Left lung (tissue), 10 donors: ENCODE measurements around the gene SYAP1. TPM values are rescaled to one million over a fixed set of nuclear protein-coding genes. Genes with fewer than 3 reads are reported as not detected.
"Not testable (repeated sequence)": the region's sequence is repeated elsewhere in the genome, so short reads cannot be mapped to it uniquely, and the experiment has no call there.

Experiments used
- ATAC-seq: fragments of 200-7000 bp; cut with Tn5 transposase; one replicate; pipeline ENCODE4 v1.9.1; 2020; ENCODE audit warnings: moderate library complexity
- DNase-seq, 4 donors: peaks; one replicate each; pipeline ENCODE4 v3.0.0-alpha.2; 2013 to 2020
- H3K27ac ChIP-seq, 2 donors: fragments of 200-600 bp; sonication (generic) in 1 of 2; one replicate each; pipeline versions ENCODE4 v1.5.0 to v1.8.0; 2020 to 2021
- H3K27me3 ChIP-seq, 2 donors: fragments of 200-600 bp; sonication (generic) in 1 of 2; one replicate each; pipeline versions ENCODE4 v1.5.0 to v1.8.0; 2020 to 2021
- H3K36me3 ChIP-seq, 2 donors: fragments of 200-600 bp; sonication (generic) in 1 of 2; one replicate each; pipeline versions ENCODE4 v1.5.0 to v1.8.0; 2020 to 2021
- H3K4me1 ChIP-seq, 2 donors: fragments of 200-600 bp; one replicate each; pipeline ENCODE4 v1.8.0; 2021
- H3K4me3 ChIP-seq, 2 donors: fragments of 200-600 bp; sonication (generic) in 1 of 2; one replicate each; pipeline versions ENCODE4 v1.5.0 to v1.8.0; 2020 to 2021; ENCODE audit warnings: mild to moderate bottlenecking in 1 of 2
- H3K9me3 ChIP-seq, 2 donors: fragments of 200-600 bp; sonication (generic) in 1 of 2; one replicate each; pipeline versions ENCODE4 v1.5.0 to v1.8.0; 2020 to 2021
- CTCF ChIP-seq, 2 donors: fragments of 200-600 bp; sonication (generic) in 1 of 2; IDR thresholded peaks; one replicate each; pipeline versions ENCODE4 v1.5.0 to v1.8.0; 2021; ENCODE audit warnings: antibody characterized with exemption in 2 of 2
- intact Hi-C, 2 donors: fragments of 100-400 bp; cut with DNase I; formaldehyde crosslinking; loops; one replicate each; pipeline versions ENCODE4 v1.11.2 to v1.14.2; 2022
- polyA plus RNA-seq, 6 donors: library from polyadenylated mRNA; unstranded; fragments of 120-200 nt; gene quantifications; one replicate each; pipeline ENCODE4 v1.2.1, GENCODE V29; 2013; ENCODE audit not compliant: insufficient read length in 6 of 6
- total RNA-seq, 2 donors: library from RNA; stranded (reverse); fragmentation: NEBNext Ultra II Directional; extraction: Animal tissue kit (Norgen Biotek cat#: 25700); gene quantifications; one replicate each; pipeline ENCODE4 v1.2.1, GENCODE V29; 2021
- donor health status: DM: no; HTN: yes; CAD: no.
- donor health status: DM: no; HTN: no; CAD: no.

SYAP1 gene
- total and polyA plus RNA-seq, 8 donors = 17.9 to 36.9 (median 23.0) TPM

GRCh38 chrX:16722481-16722880, 3.1 kb downstream of the SYAP1 start:
- no peak for DNase-seq
- Histone ChIP-seq H3K4me1 (peaks cover 3 to 13% of the 10 kb centered on the region in 2 donors), H3K27me3 (no peaks in the 10 kb centered on the region), H3K4me3 (no peak overlapping the region), H3K36me3 (no peaks in the 10 kb centered on the region), H3K9me3 (no peaks in the 10 kb centered on the region), H3K27ac (no peak overlapping the region)
- intact Hi-C loops = no loop called here
- TF ChIP-seq CTCF (IDR thresholded peaks at IDR 0.05) = no peak
- ATAC-seq = no peak

GRCh38 chrX:16725072-16725471, 5.7 kb downstream of the SYAP1 start:
- DNase-seq = no peak
- Histone ChIP-seq H3K9me3 (no peaks in the 10 kb centered on the region), H3K36me3 (no peaks in the 10 kb centered on the region), H3K4me1 (peaks cover 3 to 13% of the 10 kb centered on the region in 2 donors), H3K4me3 (no peak overlapping the region), H3K27ac (no peak overlapping the region), H3K27me3 (no peaks in the 10 kb centered on the region)
- ATAC-seq = no peak
- TF ChIP-seq CTCF (IDR thresholded peaks at IDR 0.05) = no peak
- intact Hi-C loops = no loop called here

- H3K4me1 ChIP-seq, intact Hi-C loops, DNase-seq, H3K9me3 ChIP-seq, H3K27me3 ChIP-seq, H3K36me3 ChIP-seq, H3K27ac ChIP-seq, ATAC-seq, H3K4me3 ChIP-seq: not testable (repeated sequence)
These were observed 7.1 kb downstream of the SYAP1 start for GRCh38 chrX:16726347-16726988.

- Histone ChIP-seq H3K27ac (no peak overlapping the region), H3K27me3 (no peaks in the 10 kb centered on the region), H3K36me3 (no peaks in the 10 kb centered on the region), H3K9me3 (no peaks in the 10 kb centered on the region), H3K4me1 (peaks cover 0 to 3% of the 10 kb centered on the region in 2 donors), H3K4me3 (no peak overlapping the region)
- ATAC-seq = peak; percentile 27
- TF ChIP-seq CTCF (IDR thresholded peaks at IDR 0.05) = no peak
- intact Hi-C loops = no loop called here
- no peak for DNase-seq
These were observed 8.2 kb downstream of the SYAP1 start for GRCh38 chrX:16727637-16728036.

GRCh38 chrX:16730450-16730849, 11.0 kb downstream of the SYAP1 start:
- H3K27ac ChIP-seq = no peak overlapping the region
- peaks cover 0 to 1% of the 10 kb centered on the region in 2 donors for H3K36me3 ChIP-seq
- H3K9me3 ChIP-seq = no peaks in the 10 kb centered on the region
- intact Hi-C loops = no loop called here
- no peaks in the 10 kb centered on the region for H3K4me1 ChIP-seq
- ATAC-seq (no peak), DNase-seq (no peak)
- H3K4me3 ChIP-seq = no peak overlapping the region
- no peaks in the 10 kb centered on the region for H3K27me3 ChIP-seq
- TF ChIP-seq CTCF (IDR thresholded peaks at IDR 0.05) = no peak

- Histone ChIP-seq H3K36me3 (peaks cover 5 to 27% of the 10 kb centered on the region in 2 donors), H3K4me1 (no peaks in the 10 kb centered on the region), H3K27me3 (no peaks in the 10 kb centered on the region), H3K27ac (no peak overlapping the region), H3K4me3 (no peak overlapping the region), H3K9me3 (no peaks in the 10 kb centered on the region)
- DNase-seq = no peak
- no peak for TF ChIP-seq CTCF (IDR thresholded peaks at IDR 0.05)
- intact Hi-C loops = no loop called here
- ATAC-seq = no peak
These were observed 13.6 kb downstream of the SYAP1 start for GRCh38 chrX:16733013-16733412.
